ENCODE results near the gene POLE2.
A peak's percentile ranks its signal among the peaks of the same experiment; 100 is the strongest.

Gene POLE2

DNA sequence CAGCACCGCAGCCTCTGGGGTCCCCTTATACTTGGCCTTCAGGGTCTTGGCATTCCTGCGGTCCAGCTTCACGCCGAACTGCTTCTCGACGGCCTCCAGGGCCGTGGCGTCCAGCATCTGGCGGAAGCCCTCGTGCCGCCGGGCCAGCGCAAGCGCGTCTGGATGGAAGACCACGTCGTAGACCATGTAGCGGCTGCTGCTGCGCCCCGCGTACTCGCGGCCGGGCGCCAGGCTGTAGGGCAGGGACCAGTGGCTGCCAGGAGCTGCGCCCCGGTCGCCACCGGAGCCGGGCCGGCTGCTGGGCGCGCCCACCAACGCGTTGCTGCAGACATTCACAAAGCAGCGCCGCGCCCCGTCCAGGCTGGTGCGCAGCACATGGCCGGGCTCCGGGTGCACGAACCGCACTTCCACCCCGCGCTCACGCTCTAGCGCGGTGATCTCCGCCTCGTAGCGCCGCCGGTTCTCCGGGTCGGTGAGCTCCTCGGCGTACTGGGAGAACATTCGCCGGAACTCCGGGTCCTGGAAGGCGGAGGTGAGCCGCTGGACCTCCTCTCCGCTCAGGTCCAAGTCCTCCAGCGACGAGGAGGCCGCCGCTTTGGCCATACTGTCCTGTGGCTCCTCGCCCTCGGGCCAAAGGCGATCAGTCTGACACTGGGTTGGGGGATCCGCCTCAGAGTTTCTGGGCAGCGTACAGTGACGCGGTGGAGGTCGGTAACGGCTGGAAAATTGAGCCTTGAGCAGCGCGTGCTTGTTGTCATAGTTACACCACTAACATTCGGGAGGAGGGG lies 53.3 kb downstream of the POLE2 start, which contains the start of gene DNAAF2:
TSS of gene DNAAF2 (minus strand) at position 698 of the 788 bp plus-strand sequence. CDS start at position 603, 95 bp downstream.
- no peak for DNase-seq (ENCODE audit: insufficient read length, low spot score)
- TF ChIP-seq, protein P1, sequence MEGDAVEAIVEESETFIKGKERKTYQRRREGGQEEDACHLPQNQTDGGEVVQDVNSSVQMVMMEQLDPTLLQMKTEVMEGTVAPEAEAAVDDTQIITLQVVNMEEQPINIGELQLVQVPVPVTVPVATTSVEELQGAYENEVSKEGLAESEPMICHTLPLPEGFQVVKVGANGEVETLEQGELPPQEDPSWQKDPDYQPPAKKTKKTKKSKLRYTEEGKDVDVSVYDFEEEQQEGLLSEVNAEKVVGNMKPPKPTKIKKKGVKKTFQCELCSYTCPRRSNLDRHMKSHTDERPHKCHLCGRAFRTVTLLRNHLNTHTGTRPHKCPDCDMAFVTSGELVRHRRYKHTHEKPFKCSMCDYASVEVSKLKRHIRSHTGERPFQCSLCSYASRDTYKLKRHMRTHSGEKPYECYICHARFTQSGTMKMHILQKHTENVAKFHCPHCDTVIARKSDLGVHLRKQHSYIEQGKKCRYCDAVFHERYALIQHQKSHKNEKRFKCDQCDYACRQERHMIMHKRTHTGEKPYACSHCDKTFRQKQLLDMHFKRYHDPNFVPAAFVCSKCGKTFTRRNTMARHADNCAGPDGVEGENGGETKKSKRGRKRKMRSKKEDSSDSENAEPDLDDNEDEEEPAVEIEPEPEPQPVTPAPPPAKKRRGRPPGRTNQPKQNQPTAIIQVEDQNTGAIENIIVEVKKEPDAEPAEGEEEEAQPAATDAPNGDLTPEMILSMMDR (IDR thresholded peaks at IDR 0.05; ENCODE audit: insufficient read depth, missing control alignments), result no peak
- FAIRE-seq, result no peak

DNA sequence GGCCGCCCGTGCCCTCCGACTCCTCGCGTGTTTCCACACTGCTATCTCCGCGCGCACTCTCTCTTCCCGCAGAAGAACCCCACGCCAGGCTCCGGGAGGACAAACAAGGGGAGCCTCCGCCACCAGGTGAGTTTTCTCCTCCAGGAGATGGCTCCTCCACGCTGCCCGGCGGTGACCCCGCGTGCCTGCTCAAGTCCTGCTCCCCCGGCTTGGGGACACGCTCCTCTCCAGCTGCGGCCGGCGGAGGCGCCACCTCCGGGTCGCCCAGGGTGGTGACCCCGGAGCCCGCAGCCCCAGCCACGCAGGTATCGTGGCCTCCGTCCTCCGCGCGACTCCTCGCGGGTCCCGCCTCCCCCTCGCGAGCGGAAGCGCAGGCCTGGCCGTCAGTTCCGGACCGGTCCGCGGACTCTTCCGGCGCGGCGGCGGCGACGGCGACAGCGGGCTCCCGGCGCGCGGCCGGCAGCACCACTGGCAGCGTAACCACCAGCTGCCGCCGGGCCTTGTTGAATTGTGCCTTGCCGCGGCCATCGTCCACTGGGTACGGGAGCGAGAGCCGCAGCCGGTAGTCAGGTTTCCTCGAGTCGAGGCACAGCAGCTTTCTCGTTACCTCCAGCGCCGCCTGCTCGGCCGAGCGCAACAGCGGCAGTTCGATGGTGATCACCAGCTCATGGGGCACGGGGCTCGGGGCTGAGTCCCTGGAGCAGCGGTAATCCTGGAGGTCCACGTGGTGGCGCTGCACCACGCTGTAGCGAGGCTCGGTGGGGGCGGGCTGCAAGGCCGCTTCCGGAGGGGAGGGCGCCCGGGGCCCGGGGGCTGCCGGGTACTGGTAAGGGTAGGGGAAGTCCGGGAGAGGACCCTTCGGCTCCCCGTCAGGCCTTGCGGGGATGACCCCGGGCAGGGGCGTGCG lies 54.1 kb downstream of the POLE2 start:
- DNase-seq (ENCODE audit: insufficient read length, low spot score) (peak; percentile 70), FAIRE-seq (no peak)
- TF ChIP-seq, protein P1 (IDR thresholded peaks at IDR 0.05; ENCODE audit: insufficient read depth, missing control alignments), result peak; percentile 88

DNA sequence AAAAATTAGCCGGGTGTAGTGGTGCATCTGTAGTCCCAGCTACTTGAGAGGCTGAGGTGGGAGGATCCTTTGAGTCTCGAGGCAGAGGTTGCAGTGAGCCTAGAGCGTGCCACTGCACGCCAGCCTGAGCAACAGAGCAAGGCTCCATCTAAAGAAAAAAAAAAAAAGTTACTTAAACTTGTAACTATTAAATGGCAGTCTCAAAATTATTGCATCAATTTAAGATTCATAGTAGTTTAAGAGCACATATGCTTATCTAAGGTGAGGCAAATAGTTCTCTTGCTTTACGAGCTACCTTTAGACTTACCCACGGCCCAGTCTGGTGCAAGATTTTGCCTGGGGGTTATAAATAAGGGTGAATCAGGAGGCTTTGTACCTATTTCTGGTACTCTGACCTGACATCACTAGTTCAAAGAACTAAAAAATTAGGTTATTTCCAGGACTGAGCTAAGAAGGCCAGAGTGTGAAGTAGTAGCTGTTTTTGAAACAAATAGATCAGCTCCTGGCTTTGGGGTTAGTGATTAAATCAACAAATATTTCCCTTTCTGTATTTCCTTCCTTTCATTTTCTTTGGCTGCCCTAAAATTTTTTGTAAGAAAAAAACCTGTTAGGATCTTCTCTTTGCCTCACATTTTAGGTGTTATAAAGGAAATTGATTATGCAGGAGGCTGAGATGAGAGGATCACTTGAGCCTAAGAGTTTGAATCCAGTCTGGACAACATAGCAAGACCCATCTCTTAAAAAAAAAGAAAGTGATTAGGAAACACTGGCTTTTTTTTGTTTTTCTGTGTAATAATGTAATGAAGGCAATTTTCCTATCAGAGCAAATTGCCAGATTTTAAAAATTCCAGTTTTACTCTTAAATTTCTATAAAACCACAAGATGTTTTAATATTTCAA lies 63.8 kb downstream of the POLE2 start:
- FAIRE-seq (no peak), DNase-seq (ENCODE audit: insufficient read length, low spot score) (no peak)
- TF ChIP-seq, protein P1 (IDR thresholded peaks at IDR 0.05; ENCODE audit: insufficient read depth, missing control alignments), result no peak

DNA sequence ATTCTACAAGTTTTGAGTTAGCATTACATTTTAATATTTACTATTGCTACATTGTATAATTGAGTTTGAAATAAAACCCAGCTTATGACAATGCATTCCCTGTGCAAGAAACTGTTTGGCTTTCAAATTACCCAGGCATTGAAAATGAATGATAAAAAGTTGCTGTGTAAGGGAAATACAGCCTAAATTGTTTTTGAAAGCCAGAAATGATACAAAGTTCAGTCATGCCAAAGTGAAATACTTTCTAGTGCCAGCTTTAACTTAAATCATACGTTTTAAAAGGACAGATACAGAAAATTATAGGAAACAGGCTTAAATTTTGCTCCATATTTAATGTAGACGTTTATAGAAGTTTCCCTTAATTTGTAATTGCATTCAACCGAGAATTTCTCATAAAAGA lies 64.6 kb downstream of the POLE2 start:
- FAIRE-seq (no peak), DNase-seq (ENCODE audit: insufficient read length, low spot score) (no peak)
- TF ChIP-seq, protein P1 (IDR thresholded peaks at IDR 0.05; ENCODE audit: insufficient read depth, missing control alignments), result no peak

DNA sequence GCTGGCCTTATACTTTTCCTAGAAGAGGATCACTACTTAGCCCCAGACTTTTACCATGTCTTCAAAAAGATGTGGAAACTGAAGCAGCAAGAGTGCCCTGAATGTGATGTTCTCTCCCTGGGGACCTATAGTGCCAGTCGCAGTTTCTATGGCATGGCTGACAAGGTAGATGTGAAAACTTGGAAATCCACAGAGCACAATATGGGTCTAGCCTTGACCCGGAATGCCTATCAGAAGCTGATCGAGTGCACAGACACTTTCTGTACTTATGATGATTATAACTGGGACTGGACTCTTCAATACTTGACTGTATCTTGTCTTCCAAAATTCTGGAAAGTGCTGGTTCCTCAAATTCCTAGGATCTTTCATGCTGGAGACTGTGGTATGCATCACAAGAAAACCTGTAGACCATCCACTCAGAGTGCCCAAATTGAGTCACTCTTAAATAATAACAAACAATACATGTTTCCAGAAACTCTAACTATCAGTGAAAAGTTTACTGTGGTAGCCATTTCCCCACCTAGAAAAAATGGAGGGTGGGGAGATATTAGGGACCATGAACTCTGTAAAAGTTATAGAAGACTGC lies 65.9 kb downstream of the POLE2 start:
- TF ChIP-seq, protein P1 (IDR thresholded peaks at IDR 0.05; ENCODE audit: insufficient read depth, missing control alignments), result no peak
- DNase-seq (ENCODE audit: insufficient read length, low spot score), result no peak
- FAIRE-seq, result no peak

DNA sequence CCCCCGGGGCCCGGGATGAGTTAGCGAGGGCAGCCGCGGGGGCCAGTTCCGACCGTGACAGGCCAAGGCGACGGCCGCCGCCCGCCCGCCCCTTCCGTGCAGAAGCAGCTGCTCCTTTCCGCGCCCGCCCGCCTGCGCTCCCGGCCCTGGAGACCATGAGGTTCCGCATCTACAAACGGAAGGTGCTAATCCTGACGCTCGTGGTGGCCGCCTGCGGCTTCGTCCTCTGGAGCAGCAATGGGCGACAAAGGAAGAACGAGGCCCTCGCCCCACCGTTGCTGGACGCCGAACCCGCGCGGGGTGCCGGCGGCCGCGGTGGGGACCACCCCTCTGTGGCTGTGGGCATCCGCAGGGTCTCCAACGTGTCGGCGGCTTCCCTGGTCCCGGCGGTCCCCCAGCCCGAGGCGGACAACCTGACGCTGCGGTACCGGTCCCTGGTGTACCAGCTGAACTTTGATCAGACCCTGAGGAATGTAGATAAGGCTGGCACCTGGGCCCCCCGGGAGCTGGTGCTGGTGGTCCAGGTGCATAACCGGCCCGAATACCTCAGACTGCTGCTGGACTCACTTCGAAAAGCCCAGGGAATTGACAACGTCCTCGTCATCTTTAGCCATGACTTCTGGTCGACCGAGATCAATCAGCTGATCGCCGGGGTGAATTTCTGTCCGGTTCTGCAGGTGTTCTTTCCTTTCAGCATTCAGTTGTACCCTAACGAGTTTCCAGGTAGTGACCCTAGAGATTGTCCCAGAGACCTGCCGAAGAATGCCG lies 66.7 kb downstream of the POLE2 start:
- DNase-seq (ENCODE audit: insufficient read length, low spot score) (no peak), FAIRE-seq (no peak)
- TF ChIP-seq, protein P1 (IDR thresholded peaks at IDR 0.05; ENCODE audit: insufficient read depth, missing control alignments), result no peak
